ENCODE results near the gene RIOX2.

GRCh38 chr3:97999994-98000393 is 27.8 kb upstream of the RIOX2 start:
- TF ChIP-seq EP300 (IDR thresholded peaks at IDR 0.05; ENCODE audit: borderline replicate concordance in 1 of 2, low read depth in 2 of 2, low read length in 2 of 2) (no peak), CTCF (IDR thresholded peaks at IDR 0.05; ENCODE audit: control extremely low read depth in 1 of 3, insufficient read depth in 1 of 3, low read depth in 1 of 3, low read length in 3 of 3) (no peak), SIN3A (conservative IDR thresholded peaks at IDR 0.05 in 1 of 2, IDR thresholded peaks at IDR 0.05 in 1 of 2; ENCODE audit: low read depth in 1 of 2, low read length in 2 of 2) (no peak), POLR2AphosphoS5 (IDR thresholded peaks at IDR 0.05; ENCODE audit: low read depth, low read length) (no peak), EZH2 (IDR thresholded peaks at IDR 0.05; ENCODE audit: low read depth, low read length, severe bottlenecking) (no peak), ATF2 (IDR thresholded peaks at IDR 0.05; ENCODE audit: low read length) (no peak), HDAC6 (IDR thresholded peaks at IDR 0.05; ENCODE audit: low read depth, low read length) (no peak), TAF1 (IDR thresholded peaks at IDR 0.05; ENCODE audit: low read depth, low read length) (no peak), BRCA1 (IDR thresholded peaks at IDR 0.05; ENCODE audit: low read depth, low read length) (no peak)
